NCI-H2227 treated with DMSO at 0.1 percent for 48 hours (cell line): ENCODE results near the gene ASTN1.

Source experiments
- DNase-seq: peaks from one replicate; lab custom pipeline; 2025; lab: John Stamatoyannopoulos, UW

Gene ASTN1

GRCh38 chr1:176879784-176880620, 284.5 kb downstream of the ASTN1 start:
- no peak for DNase-seq

- no peak for DNase-seq
Observed at GRCh38 chr1:176878750-176879536, 285.6 kb downstream of the ASTN1 start.

GRCh38 chr1:176877557-176877956, 287.0 kb downstream of the ASTN1 start:
- no peak for DNase-seq

GRCh38 chr1:176876966-176877515, 287.5 kb downstream of the ASTN1 start:
- DNase-seq: no peak

GRCh38 chr1:176869577-176869976, 294.9 kb downstream of the ASTN1 start:
- no peak for DNase-seq

GRCh38 chr1:176866011-176866714, 298.3 kb downstream of the ASTN1 start:
- no peak for DNase-seq

GRCh38 chr1:176864211-176864610, 300.3 kb downstream of the ASTN1 start:
- DNase-seq: no peak

GRCh38 chr1:176863613-176864012, 300.9 kb downstream of the ASTN1 start:
- DNase-seq: no peak

- no peak for DNase-seq
Observed at GRCh38 chr1:176858433-176858916, 306.0 kb downstream of the ASTN1 start.

- no peak for DNase-seq
Observed at GRCh38 chr1:176857632-176858031, 306.9 kb downstream of the ASTN1 start.

GRCh38 chr1:176854758-176855745, 309.5 kb downstream of the ASTN1 start:
- DNase-seq: no peak

GRCh38 chr1:176854121-176854520, 310.4 kb downstream of the ASTN1 start:
- no peak for DNase-seq

GRCh38 chr1:176853503-176853902, 311.0 kb downstream of the ASTN1 start:
- no peak for DNase-seq

GRCh38 chr1:176852124-176852523, 312.4 kb downstream of the ASTN1 start:
- no peak for DNase-seq

- DNase-seq: no peak
Observed at GRCh38 chr1:176850871-176851270, 313.6 kb downstream of the ASTN1 start.

- DNase-seq: no peak
Observed at GRCh38 chr1:176849281-176849680, 315.2 kb downstream of the ASTN1 start.

GRCh38 chr1:176847052-176847451, 317.5 kb downstream of the ASTN1 start:
- no peak for DNase-seq

- peak; percentile 50 for DNase-seq
Observed at GRCh38 chr1:176843352-176844297, 320.9 kb downstream of the ASTN1 start.

GRCh38 chr1:176841238-176841637, 323.3 kb downstream of the ASTN1 start:
- DNase-seq: no peak

- no peak for DNase-seq
Observed at GRCh38 chr1:176839216-176839615, 325.3 kb downstream of the ASTN1 start.
